Testis (tissue), 3 donors: ENCODE results near the gene RSPO4. TPM values are rescaled to one million over a fixed set of nuclear protein-coding genes. Genes with fewer than 3 reads are reported as not detected.
"Not testable (repeated sequence)": the region's sequence is repeated elsewhere in the genome, so short reads cannot be mapped to it uniquely, and the experiment has no call there.

Experiments
- DNase-seq: peaks from one replicate; pipeline ENCODE4 v3.0.0-alpha.2; 2019
- H3K27ac ChIP-seq, 2 donors: fragments of 200-600 bp; sonication (generic); one replicate each; pipeline ENCODE4 v1.5.1; 2019
- H3K27me3 ChIP-seq: fragments of 200-600 bp; sonication (generic); one replicate; pipeline ENCODE4 v1.5.1; 2019
- H3K36me3 ChIP-seq: fragments of 200-600 bp; sonication (generic); one replicate; pipeline ENCODE4 v1.5.1; 2017; ENCODE audit warnings: low read depth; ENCODE audit errors: missing control alignments
- H3K4me1 ChIP-seq: fragments of 200-600 bp; sonication (generic); one replicate; pipeline ENCODE4 v1.5.1; 2019
- H3K4me3 ChIP-seq, 2 donors: fragments of 200-600 bp; sonication (generic); one replicate each; pipeline ENCODE4 v1.5.1; 2017 to 2019
- H3K9me3 ChIP-seq: fragments of 200-600 bp; sonication (generic); one replicate; pipeline ENCODE4 v1.5.1; 2017
- POLR2A ChIP-seq: fragments of 450-650 bp; IDR thresholded peaks from one replicate; pipeline ENCODE4 v1.6.1; 2017; ENCODE audit warnings: antibody characterized with exemption, mild to moderate bottlenecking, moderate library complexity
- WGBS, 2 donors: methylation state at CpG; one replicate each; pipeline ENCODE4 v1.1.5; 2018; 5-methylcytosine and 5-hydroxymethylcytosine counted together
- intact Hi-C: fragments of 100-400 bp; cut with DNase I; formaldehyde crosslinking; loops from one replicate; pipeline ENCODE4 v1.15.1; 2023; ENCODE audit warnings: low total_unique reads
- polyA plus RNA-seq: library from polyadenylated mRNA; stranded (reverse); fragments of 350-450 nt; fragmentation: Illumina TruSeq; extraction: RNeasy Lipid Tissue Mini Kit (QIAGEN cat#74804); gene quantifications from one replicate; pipeline ENCODE4 v1.2.3, GENCODE V29; 2014; ENCODE audit warnings: low read depth, low replicate concordance; ENCODE audit not compliant: insufficient read depth
- total RNA-seq, 2 donors: library from RNA; depleted of rRNA; stranded (reverse); fragments of >200 nt; gene quantifications; one replicate each; pipeline ENCODE4 v1.2.3, GENCODE V29; 2016
- TF ChIP-seq, protein P1 (sequence below), 3 experiments: fragments of 450-650 bp in 2 of 3; fragments of 200-600 bp in 1 of 3; sonication (generic) in 1 of 3; IDR thresholded peaks; one replicate each; pipeline ENCODE4 v1.5.1; 2016 to 2019; ENCODE audit warnings: antibody characterized with exemption in 3 of 3, mild to moderate bottlenecking in 2 of 3, moderate library complexity in 1 of 3

RSPO4 gene
- total and polyA plus RNA-seq, 3 donors from 2014 or later: 2.2 to 3.2 (median 2.6) TPM

DNA sequence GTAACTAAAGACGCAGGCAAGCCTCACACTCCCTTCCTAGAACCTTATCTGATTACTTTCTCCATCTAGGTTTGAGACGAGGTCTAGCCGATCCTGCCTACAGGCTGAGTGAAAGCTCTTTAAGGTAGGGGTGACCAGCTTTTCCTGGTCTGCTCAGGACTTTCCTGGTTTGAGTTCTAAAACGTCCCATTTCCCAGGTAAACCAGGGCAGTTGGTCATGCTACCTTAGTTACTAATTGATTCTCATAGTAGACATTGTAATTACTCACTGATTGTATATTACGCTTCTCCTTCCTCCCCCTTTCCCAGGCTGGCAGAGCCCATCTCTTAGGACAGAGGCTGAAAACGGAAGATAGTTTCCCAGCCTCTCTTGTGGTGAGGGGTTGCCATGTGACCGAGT is 27.9 kb upstream of the RSPO4 start:
- Histone ChIP-seq H3K27ac (no peak overlapping the region), H3K4me3 (no peak overlapping the region), H3K27me3 (no peaks in the 10 kb centered on the region), H3K36me3 (no peaks in the 10 kb centered on the region), H3K9me3 (no peaks in the 10 kb centered on the region), H3K4me1 (no peaks in the 10 kb centered on the region)
- no peak for TF ChIP-seq POLR2A
- 79 to 89% methylated on average over 7 of the region's 7 CpGs for WGBS, 2 donors
- DNase-seq: no peak
- intact Hi-C loops: no loop called here

DNA sequence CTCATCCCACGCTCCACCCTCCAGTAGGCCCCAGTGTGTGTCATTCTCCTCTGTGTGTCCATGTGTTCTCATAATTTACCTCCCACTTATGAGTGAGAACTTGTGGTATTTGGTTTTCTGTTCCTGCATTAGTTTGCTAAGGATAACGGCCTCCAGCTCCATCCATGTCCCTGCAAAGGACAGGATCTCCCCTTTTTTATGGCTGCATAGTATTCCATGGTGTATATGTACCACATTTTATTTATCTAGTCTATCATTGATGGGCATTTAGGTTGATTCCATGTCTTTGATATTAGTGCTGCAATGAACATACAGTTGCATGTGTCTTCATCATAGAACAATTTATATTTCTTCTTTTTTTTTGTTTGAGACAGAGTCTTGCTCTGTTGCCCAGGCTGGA is 24.1 kb upstream of the RSPO4 start:
- H3K4me1 ChIP-seq, H3K4me3 ChIP-seq, H3K9me3 ChIP-seq, DNase-seq, H3K27me3 ChIP-seq, H3K27ac ChIP-seq, intact Hi-C loops, H3K36me3 ChIP-seq: not testable (repeated sequence)
- WGBS, 2 donors: 83 to 90% methylated on average over 2 of the region's 2 CpGs

DNA sequence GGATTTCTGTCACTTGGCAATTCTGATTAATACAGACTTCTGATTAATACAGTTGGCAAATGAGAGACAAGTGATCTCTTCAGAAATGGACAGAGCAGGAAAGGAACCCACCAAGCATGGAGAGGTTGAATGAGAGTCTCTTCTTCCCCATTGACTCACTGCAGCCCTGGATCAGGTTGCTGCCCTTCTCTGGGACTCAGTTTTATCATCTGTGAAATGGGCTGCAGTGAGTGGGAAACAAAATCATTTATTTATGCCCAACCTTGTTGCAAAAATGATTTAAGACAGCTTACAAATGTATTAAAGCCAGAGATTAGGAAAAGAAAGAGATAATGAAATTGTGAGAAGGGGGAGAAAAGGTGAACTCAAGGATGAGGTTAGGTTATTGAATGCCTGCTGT is 20.8 kb upstream of the RSPO4 start:
- no peaks in the 10 kb centered on the region for H3K27me3 ChIP-seq
- H3K36me3 ChIP-seq: no peaks in the 10 kb centered on the region
- no peak for TF ChIP-seq POLR2A
- TF ChIP-seq, protein P1, sequence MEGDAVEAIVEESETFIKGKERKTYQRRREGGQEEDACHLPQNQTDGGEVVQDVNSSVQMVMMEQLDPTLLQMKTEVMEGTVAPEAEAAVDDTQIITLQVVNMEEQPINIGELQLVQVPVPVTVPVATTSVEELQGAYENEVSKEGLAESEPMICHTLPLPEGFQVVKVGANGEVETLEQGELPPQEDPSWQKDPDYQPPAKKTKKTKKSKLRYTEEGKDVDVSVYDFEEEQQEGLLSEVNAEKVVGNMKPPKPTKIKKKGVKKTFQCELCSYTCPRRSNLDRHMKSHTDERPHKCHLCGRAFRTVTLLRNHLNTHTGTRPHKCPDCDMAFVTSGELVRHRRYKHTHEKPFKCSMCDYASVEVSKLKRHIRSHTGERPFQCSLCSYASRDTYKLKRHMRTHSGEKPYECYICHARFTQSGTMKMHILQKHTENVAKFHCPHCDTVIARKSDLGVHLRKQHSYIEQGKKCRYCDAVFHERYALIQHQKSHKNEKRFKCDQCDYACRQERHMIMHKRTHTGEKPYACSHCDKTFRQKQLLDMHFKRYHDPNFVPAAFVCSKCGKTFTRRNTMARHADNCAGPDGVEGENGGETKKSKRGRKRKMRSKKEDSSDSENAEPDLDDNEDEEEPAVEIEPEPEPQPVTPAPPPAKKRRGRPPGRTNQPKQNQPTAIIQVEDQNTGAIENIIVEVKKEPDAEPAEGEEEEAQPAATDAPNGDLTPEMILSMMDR (IDR thresholded peaks at IDR 0.05): no peak
- no peaks in the 10 kb centered on the region for H3K4me1 ChIP-seq
- no peak overlapping the region for H3K4me3 ChIP-seq
- no peaks in the 10 kb centered on the region for H3K9me3 ChIP-seq
- DNase-seq: no peak
- H3K27ac ChIP-seq: no peak overlapping the region
- intact Hi-C loops: no loop called here

DNA sequence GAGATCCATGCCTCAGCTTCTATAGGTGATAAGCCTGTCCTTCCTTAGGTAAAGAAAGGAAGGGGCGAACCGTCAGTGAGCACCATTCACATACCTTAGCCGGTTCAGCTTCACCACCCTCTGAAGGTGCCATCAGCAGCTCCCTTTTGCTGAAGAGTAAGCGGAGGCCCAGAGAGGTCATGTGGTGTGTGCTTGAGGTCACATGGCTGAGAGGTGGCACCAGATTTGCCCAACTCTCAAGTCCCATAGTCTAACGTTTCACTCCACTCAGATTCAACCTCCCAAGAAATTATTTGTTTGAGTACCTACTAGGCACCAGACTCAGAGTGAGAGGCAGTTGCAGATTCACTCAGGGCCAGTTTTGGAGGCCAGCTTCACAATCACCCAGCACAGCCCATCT is 18.5 kb upstream of the RSPO4 start:
- H3K27me3 ChIP-seq: no peaks in the 10 kb centered on the region
- WGBS, 2 donors: 91 to 92% methylated on average over 5 of the region's 5 CpGs
- no peak overlapping the region for H3K27ac ChIP-seq
- DNase-seq: no peak
- no peaks in the 10 kb centered on the region for H3K9me3 ChIP-seq
- TF ChIP-seq, protein P1 (IDR thresholded peaks at IDR 0.05): no peak
- no peak for TF ChIP-seq POLR2A
- H3K4me1 ChIP-seq: no peaks in the 10 kb centered on the region
- H3K36me3 ChIP-seq: no peaks in the 10 kb centered on the region
- H3K4me3 ChIP-seq: no peak overlapping the region
- intact Hi-C loops: no loop called here

DNA sequence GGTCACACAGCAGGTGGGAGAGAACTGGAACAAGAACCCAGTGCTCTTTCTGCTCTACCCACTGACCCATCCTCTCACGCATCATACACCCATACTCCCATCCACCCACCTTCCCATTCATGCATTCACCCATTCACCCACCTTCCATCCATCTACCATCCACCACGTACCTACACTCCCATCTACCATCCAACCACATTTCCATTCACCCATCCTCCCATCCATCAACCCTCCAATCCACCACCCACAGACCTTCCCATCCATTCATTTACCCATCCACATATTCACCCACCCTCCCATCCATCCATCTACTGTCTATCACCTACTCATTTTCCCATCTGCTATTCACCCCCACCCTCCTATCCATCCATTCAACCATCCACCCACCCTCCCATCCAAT is 17.2 kb upstream of the RSPO4 start:
- 50 to 92% methylated on average over 2 of the region's 2 CpGs for WGBS, 2 donors
- Histone ChIP-seq H3K36me3 (no peaks in the 10 kb centered on the region), H3K4me1 (no peaks in the 10 kb centered on the region), H3K27ac (no peak overlapping the region), H3K9me3 (no peaks in the 10 kb centered on the region), H3K4me3 (no peak overlapping the region), H3K27me3 (no peaks in the 10 kb centered on the region)
- DNase-seq: no peak
- TF ChIP-seq, protein P1 (IDR thresholded peaks at IDR 0.05): no peak
- no peak for TF ChIP-seq POLR2A
- intact Hi-C loops: no loop called here

DNA sequence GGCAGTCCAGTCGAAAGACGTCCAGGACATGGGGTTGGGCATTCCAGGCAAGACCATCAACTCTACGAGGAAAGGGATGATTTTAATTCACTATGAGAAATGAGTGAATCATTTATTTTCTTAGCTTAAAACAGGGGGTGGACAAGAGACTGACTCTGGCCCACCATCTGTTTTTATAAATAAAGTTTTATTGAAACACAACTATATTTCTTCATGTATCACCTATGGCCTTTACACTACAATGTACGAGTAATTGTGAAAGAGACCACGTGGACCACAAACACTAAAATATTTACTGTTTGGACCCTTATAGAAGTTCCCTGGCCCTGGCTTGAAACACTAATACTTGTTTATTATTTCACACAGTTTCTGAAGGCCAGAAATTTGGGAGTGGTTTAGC is 15.6 kb upstream of the RSPO4 start:
- no peak overlapping the region for H3K4me3 ChIP-seq
- no peaks in the 10 kb centered on the region for H3K4me1 ChIP-seq
- no peaks in the 10 kb centered on the region for H3K9me3 ChIP-seq
- no peak for DNase-seq
- WGBS, 2 donors: 52 to 92% methylated on average over 5 of the region's 5 CpGs
- intact Hi-C loops: no loop called here
- H3K36me3 ChIP-seq: no peaks in the 10 kb centered on the region
- TF ChIP-seq, protein P1 (IDR thresholded peaks at IDR 0.05): no peak
- TF ChIP-seq POLR2A: no peak
- no peak overlapping the region for H3K27ac ChIP-seq
- no peaks in the 10 kb centered on the region for H3K27me3 ChIP-seq
